Lower leg skin (tissue), 3 donors: ENCODE measurements around the gene GSG1L.

Experiments
- POLR2A ChIP-seq, 2 donors: fragments of 450-650 bp; IDR thresholded peaks; one replicate each; pipeline ENCODE4 v1.6.1; 2016 to 2017; ENCODE audit warnings: antibody characterized with exemption in 2 of 2, mild to moderate bottlenecking in 1 of 2, moderate library complexity in 1 of 2
- TF ChIP-seq, protein P1 (sequence below), 3 donors: fragments of 450-650 bp; IDR thresholded peaks; one replicate each; pipeline ENCODE4 v1.5.1; 2016; ENCODE audit warnings: antibody characterized with exemption in 3 of 3, mild to moderate bottlenecking in 3 of 3, moderate library complexity in 2 of 3

DNA sequence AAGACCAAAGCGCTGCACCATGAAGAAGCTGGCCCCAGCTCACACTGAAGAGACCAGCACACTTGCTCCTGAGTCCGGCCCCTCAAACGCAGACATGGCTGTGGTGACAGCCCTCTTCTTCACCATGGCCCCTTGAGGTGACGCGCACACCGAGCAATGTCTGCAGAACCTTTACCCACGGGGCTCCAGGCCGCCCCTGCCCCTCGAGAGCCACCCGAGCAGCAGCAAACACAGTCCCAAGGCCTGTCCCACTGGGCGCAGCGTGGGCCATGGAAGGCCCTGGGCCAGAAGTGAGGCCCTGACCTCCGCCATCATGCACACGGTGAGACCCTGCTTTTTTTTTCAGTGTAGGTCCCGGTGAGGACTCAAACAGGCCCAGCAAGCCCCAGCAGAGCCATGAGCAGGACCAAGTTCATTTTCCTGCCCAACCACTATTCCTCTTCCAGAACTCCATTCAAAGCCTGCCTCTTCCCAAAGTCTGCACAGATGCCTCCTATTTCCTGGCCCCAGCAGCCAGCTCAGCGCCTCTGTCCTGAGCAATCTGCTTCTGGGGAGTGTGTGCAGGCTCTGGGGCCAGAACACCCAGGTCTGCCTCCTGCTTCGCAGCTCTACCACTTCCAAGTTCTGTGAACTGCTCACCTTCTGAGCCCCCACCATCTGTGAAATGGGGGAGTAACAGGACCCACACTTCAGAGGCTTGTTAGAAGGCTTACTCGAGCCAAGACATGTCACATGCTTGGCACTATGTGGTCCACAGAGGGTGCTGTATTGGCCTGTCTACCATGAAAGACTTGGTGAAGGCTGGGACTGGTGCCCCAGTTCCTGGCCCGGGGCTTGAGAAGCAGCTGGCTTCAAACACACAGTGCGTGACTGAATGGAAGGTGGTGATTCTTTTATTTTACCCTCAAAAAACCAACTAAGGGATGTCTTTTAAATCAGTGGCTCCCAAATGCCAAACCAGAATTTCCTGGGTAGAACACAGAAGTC lies 35.7 kb upstream of the GSG1L start:
- TF ChIP-seq, protein P1, sequence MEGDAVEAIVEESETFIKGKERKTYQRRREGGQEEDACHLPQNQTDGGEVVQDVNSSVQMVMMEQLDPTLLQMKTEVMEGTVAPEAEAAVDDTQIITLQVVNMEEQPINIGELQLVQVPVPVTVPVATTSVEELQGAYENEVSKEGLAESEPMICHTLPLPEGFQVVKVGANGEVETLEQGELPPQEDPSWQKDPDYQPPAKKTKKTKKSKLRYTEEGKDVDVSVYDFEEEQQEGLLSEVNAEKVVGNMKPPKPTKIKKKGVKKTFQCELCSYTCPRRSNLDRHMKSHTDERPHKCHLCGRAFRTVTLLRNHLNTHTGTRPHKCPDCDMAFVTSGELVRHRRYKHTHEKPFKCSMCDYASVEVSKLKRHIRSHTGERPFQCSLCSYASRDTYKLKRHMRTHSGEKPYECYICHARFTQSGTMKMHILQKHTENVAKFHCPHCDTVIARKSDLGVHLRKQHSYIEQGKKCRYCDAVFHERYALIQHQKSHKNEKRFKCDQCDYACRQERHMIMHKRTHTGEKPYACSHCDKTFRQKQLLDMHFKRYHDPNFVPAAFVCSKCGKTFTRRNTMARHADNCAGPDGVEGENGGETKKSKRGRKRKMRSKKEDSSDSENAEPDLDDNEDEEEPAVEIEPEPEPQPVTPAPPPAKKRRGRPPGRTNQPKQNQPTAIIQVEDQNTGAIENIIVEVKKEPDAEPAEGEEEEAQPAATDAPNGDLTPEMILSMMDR (IDR thresholded peaks at IDR 0.05), result no peak
- no peak for TF ChIP-seq POLR2A (IDR thresholded peaks at IDR 0.05)
